H9 (cell line): ENCODE results near the gene OR6B1. TPM values are rescaled to one million over a fixed set of nuclear protein-coding genes. Genes with fewer than 3 reads are reported as not detected.

Source experiments
- DNase-seq: peaks from one replicate; pipeline ENCODE4 v3.0.0-alpha.2; 2017
- H2AFZ ChIP-seq: one replicate; pipeline ENCODE4 v1.6.1; 2013; ENCODE audit warnings: mild to moderate bottlenecking, low read length, control low read depth, moderate library complexity
- H2AK5ac ChIP-seq: 2 replicates; pipeline ENCODE4 v1.6.1; 2013; ENCODE audit warnings: low read length, control low read depth, mixed read lengths; ENCODE audit not compliant: insufficient read length
- H2BK120ac ChIP-seq: one replicate; pipeline ENCODE4 v1.6.1; 2013; ENCODE audit warnings: low read depth, mild to moderate bottlenecking, low read length, control low read depth, inconsistent platforms; ENCODE audit not compliant: poor library complexity, severe bottlenecking
- H2BK12ac ChIP-seq: 2 replicates; pipeline ENCODE4 v1.6.1; 2013; ENCODE audit warnings: low read length, control low read depth, mixed read lengths, low read depth; ENCODE audit not compliant: insufficient read length
- H2BK15ac ChIP-seq: 2 replicates; pipeline ENCODE4 v1.6.1; 2013; ENCODE audit warnings: low read depth, low read length, control low read depth
- H2BK20ac ChIP-seq: one replicate; pipeline ENCODE4 v1.6.1; 2013; ENCODE audit warnings: low read depth, mild to moderate bottlenecking, low read length, control low read depth, inconsistent platforms; ENCODE audit not compliant: poor library complexity, severe bottlenecking
- H2BK5ac ChIP-seq: 2 replicates; pipeline ENCODE4 v1.6.1; 2013; ENCODE audit warnings: low read length, control low read depth, mixed read lengths; ENCODE audit not compliant: insufficient read length
- H3K14ac ChIP-seq: 2 replicates; pipeline ENCODE4 v1.6.1; 2013; ENCODE audit warnings: low read length, control low read depth; ENCODE audit not compliant: insufficient read depth
- H3K18ac ChIP-seq: 2 replicates; pipeline ENCODE4 v1.6.1; 2013; ENCODE audit warnings: low read depth, mild to moderate bottlenecking, mixed read lengths, low read length, control low read depth; ENCODE audit not compliant: insufficient read length
- H3K23ac ChIP-seq: 2 replicates; pipeline ENCODE4 v1.6.1; 2013; ENCODE audit warnings: low read length, control low read depth, mixed read lengths, low read depth; ENCODE audit not compliant: insufficient read length
- H3K23me2 ChIP-seq: 2 replicates; pipeline ENCODE4 v1.6.1; 2013; ENCODE audit warnings: low read depth, mild to moderate bottlenecking, mixed read lengths, low read length, control low read depth; ENCODE audit not compliant: insufficient read length, poor library complexity, severe bottlenecking
- H3K27ac ChIP-seq: 2 replicates; pipeline ENCODE4 v1.5.1; 2013; ENCODE audit warnings: low read length, control low read depth, mixed read lengths, low read depth; ENCODE audit not compliant: insufficient read length
- H3K27me3 ChIP-seq: 2 replicates; pipeline ENCODE4 v1.6.1; 2013; ENCODE audit warnings: low read length, control low read depth, inconsistent platforms; ENCODE audit not compliant: insufficient read depth
- H3K4ac ChIP-seq: 2 replicates; pipeline ENCODE4 v1.6.1; 2013; ENCODE audit warnings: low read depth, mild to moderate bottlenecking, control low read depth, inconsistent platforms, low read length, moderate library complexity
- H3K4me1 ChIP-seq: 2 replicates; pipeline ENCODE4 v1.6.1; 2013; ENCODE audit warnings: low read length, control low read depth, inconsistent platforms; ENCODE audit not compliant: insufficient read depth
- H3K4me2 ChIP-seq: 2 replicates; pipeline ENCODE4 v1.6.1; 2013; ENCODE audit warnings: low read length, control low read depth, mixed read lengths; ENCODE audit not compliant: insufficient read length, insufficient read depth
- H3K56ac ChIP-seq: 2 replicates; pipeline ENCODE4 v1.6.1; 2013; ENCODE audit warnings: low read depth, mild to moderate bottlenecking, mixed read lengths, low read length, control low read depth; ENCODE audit not compliant: insufficient read length
- H3K79me1 ChIP-seq: 2 replicates; pipeline ENCODE4 v1.6.1; 2013; ENCODE audit warnings: low read depth, mild to moderate bottlenecking, moderate library complexity, low read length, control low read depth, inconsistent platforms; ENCODE audit not compliant: insufficient read depth, poor library complexity, severe bottlenecking
- H3K79me2 ChIP-seq: 2 replicates; pipeline ENCODE4 v1.6.1; 2013; ENCODE audit warnings: low read length, control low read depth, inconsistent platforms; ENCODE audit not compliant: insufficient read depth
- H3K9ac ChIP-seq: 2 replicates; pipeline ENCODE4 v1.6.1; 2013; ENCODE audit warnings: low read length, control low read depth, mixed read lengths; ENCODE audit not compliant: insufficient read length; ENCODE audit errors: extremely low read depth
- H3K9me3 ChIP-seq: one replicate; pipeline ENCODE4 v1.6.1; 2013; ENCODE audit warnings: low read depth, low read length, inconsistent platforms; ENCODE audit not compliant: control insufficient read depth
- H3T11ph ChIP-seq: one replicate; pipeline ENCODE4 v1.6.1; 2013; ENCODE audit warnings: mild to moderate bottlenecking, low read length, control low read depth, inconsistent platforms
- H4K20me1 ChIP-seq: one replicate; pipeline ENCODE4 v1.6.1; 2013; ENCODE audit not compliant: control insufficient read depth, insufficient read length, insufficient read depth
- H4K5ac ChIP-seq: 2 replicates; pipeline ENCODE4 v1.6.1; 2013; ENCODE audit warnings: low read depth, mild to moderate bottlenecking, mixed read lengths, low read length, control low read depth; ENCODE audit not compliant: insufficient read length
- H4K8ac ChIP-seq: replicated peaks from 2 replicates; pipeline ENCODE4 v1.6.1; 2013; ENCODE audit warnings: low read length, control low read depth, mixed read lengths, low read depth; ENCODE audit not compliant: insufficient read length
- H4K91ac ChIP-seq: 2 replicates; pipeline ENCODE4 v1.6.1; 2013; ENCODE audit warnings: low read depth, mild to moderate bottlenecking, moderate library complexity, mixed read lengths, low read length, control low read depth; ENCODE audit not compliant: insufficient read length
- H3K27ac Mint-ChIP-seq, 3 experiments: 2 replicates in 2 of 3; 3 replicates in 1 of 3; pipeline ENCODE4 v1.8.0; 2020 to 2021; ENCODE audit warnings: mixed read lengths in 3 of 3, mild to moderate bottlenecking in 1 of 3, moderate library complexity in 1 of 3
- H3K27me3 Mint-ChIP-seq: 2 replicates; pipeline ENCODE4 v1.8.0; 2021; ENCODE audit warnings: low read depth, mild to moderate bottlenecking, moderate library complexity, mixed read lengths
- H3K36me3 Mint-ChIP-seq, 3 experiments: 2 replicates in 2 of 3; 3 replicates in 1 of 3; pipeline ENCODE4 v1.8.0; 2020 to 2021; ENCODE audit warnings: low read depth in 3 of 3, mixed read lengths in 3 of 3; ENCODE audit not compliant: insufficient read depth in 1 of 3
- H3K4me1 Mint-ChIP-seq, 2 experiments: 2 replicates each; pipeline ENCODE4 v1.8.0; 2020; ENCODE audit warnings: mixed read lengths in 2 of 2
- H3K4me3 Mint-ChIP-seq, 2 experiments: 2 replicates in 1 of 2; 3 replicates in 1 of 2; pipeline ENCODE4 v1.8.0; 2020 to 2021; ENCODE audit warnings: mild to moderate bottlenecking in 2 of 2, mixed read lengths in 2 of 2, moderate library complexity in 1 of 2
- H3K9me3 Mint-ChIP-seq, 2 experiments: 2 replicates in 1 of 2; 3 replicates in 1 of 2; pipeline ENCODE4 v1.8.0; 2020; ENCODE audit warnings: mild to moderate bottlenecking in 2 of 2, mixed read lengths in 2 of 2, moderate library complexity in 1 of 2
- CTCF ChIP-seq: fragments of 200-600 bp; sonication (generic); conservative IDR thresholded peaks from 3 replicates; pipeline ENCODE4 v1.8.0; 2021; ENCODE audit warnings: antibody characterized with exemption, mild to moderate bottlenecking
- WGBS: extraction: QIAGEN DNeasy Blood & Tissue Kit; methylation state at CpG from one replicate; pipeline ENCODE4 v1.1.7; 2013; ENCODE audit warnings: missing lambda C conversion rate, low lambda C conversion rate, mixed read lengths; ENCODE audit not compliant: insufficient read length; ENCODE audit errors: extremely low coverage; 5-methylcytosine and 5-hydroxymethylcytosine counted together
- total RNA-seq: library from RNA; stranded (reverse); gene quantifications from 2 replicates; pipeline ENCODE4 v1.2.1, GENCODE V29; 2021

Gene OR6B1
- total RNA-seq, 1 experiment from 2014 or later, result not detected

- Mint-ChIP-seq H3K36me3 (no peaks in the 10 kb centered on the region), H3K27ac (no peak overlapping the region), H3K4me1 (no peaks in the 10 kb centered on the region; a peak in 1 of 4 replicates), H3K4me3 (no peak overlapping the region), H3K9me3 (no peaks in the 10 kb centered on the region), H3K27me3 (no peaks in the 10 kb centered on the region)
- Histone ChIP-seq H3T11ph (no peak overlapping the region), H2AK5ac (no peak overlapping the region), H3K79me2 (no peaks in the 10 kb centered on the region), H4K5ac (no peak overlapping the region), H3K23ac (no peak overlapping the region), H3K4ac (no peak overlapping the region), H4K20me1 (no peaks in the 10 kb centered on the region), H2BK20ac (no peak overlapping the region), H4K8ac (no peak overlapping the region), H3K4me1 (no peaks in the 10 kb centered on the region), H2BK12ac (no peak overlapping the region), H3K79me1 (no peaks in the 10 kb centered on the region), H4K91ac (no peak overlapping the region), H3K23me2 (no peaks in the 10 kb centered on the region), H3K4me2 (no peak overlapping the region), H2AFZ (no peak overlapping the region), H3K18ac (no peak overlapping the region), H3K14ac (no peak overlapping the region), H3K56ac (no peak overlapping the region), H2BK15ac (no peak overlapping the region), H2BK5ac (no peak overlapping the region), H3K27me3 (no peaks in the 10 kb centered on the region), H3K27ac (no peak overlapping the region), H3K9me3 (no peaks in the 10 kb centered on the region), H2BK120ac (no peak overlapping the region), H3K9ac (no peak overlapping the region)
- DNase-seq, result no peak
- no CpG with 5 or more reads among the region's 1 CpG for WGBS
- TF ChIP-seq CTCF, result no peak
Measured at GRCh38 chr7:144032985-144033709, 33.0 kb downstream of the OR6B1 start.
